CD4-positive, alpha-beta T cell treated with Interleukin-6 at 100 ng/mL for 8 hours (primary cell): ENCODE data around the gene UBR3.
A peak's percentile ranks its signal among the peaks of the same experiment; 100 is the strongest.
"Not testable (repeated sequence)": the region's sequence is repeated elsewhere in the genome, so short reads cannot be mapped to it uniquely, and the experiment has no call there.

Experiments
- DNase-seq: peaks from one replicate; pipeline ENCODE4 v3.0.0-alpha.2; 2020; ENCODE audit warnings: mixed read lengths, low spot score

The UBR3 gene

GRCh38 chr2:169822785-169823392 lies 4.4 kb upstream of the UBR3 start:
- no peak for DNase-seq

DNA sequence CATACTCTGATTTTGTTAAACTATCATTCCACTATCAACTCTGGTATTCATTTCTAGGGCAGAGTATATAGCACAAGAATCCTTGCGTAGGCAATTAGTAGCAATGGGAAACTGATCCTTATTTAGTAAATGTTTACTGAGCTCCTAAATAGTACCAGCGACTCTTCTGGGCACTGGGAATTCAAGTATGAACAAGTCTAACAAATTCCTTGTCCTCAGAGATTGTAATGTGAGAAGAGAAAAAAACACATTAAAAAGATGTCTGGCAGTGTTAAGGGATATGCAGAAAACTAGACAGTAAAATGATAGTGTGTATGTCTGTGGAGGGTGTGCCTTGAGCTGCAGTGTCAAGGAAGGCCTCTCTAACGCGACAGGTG lies 3.3 kb upstream of the UBR3 start:
- DNase-seq: no peak

GRCh38 chr2:169824373-169825333 lies 2.6 kb upstream of the UBR3 start, which contains the start of gene METTL5:
Gene METTL5 (minus strand): TSS chr2:169824905. CDS start chr2:169824597, 308 bp downstream.
- DNase-seq: peak; percentile 64

GRCh38 chr2:169828141-169828811 lies 1.0 kb downstream of the UBR3 start:
- DNase-seq: peak; percentile 33

DNA sequence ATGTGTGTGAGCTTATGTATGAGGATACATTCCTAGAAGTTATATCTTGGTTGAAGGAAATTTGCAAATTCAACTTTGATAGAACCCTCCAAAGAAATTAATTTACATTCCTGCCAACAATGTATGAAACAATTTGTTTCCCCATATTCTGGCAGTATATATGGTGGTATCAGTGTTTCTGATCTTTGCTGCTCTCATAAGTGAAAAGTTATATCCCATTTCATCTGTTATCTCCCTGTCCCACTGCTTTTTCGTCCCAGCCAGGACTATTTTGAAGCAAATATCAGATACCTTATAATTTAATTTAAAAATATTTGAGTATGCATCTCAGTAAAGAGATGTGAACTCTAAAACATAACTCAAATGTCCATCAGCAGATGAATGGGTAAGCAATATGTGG lies 7.1 kb downstream of the UBR3 start:
- DNase-seq: no peak

DNA sequence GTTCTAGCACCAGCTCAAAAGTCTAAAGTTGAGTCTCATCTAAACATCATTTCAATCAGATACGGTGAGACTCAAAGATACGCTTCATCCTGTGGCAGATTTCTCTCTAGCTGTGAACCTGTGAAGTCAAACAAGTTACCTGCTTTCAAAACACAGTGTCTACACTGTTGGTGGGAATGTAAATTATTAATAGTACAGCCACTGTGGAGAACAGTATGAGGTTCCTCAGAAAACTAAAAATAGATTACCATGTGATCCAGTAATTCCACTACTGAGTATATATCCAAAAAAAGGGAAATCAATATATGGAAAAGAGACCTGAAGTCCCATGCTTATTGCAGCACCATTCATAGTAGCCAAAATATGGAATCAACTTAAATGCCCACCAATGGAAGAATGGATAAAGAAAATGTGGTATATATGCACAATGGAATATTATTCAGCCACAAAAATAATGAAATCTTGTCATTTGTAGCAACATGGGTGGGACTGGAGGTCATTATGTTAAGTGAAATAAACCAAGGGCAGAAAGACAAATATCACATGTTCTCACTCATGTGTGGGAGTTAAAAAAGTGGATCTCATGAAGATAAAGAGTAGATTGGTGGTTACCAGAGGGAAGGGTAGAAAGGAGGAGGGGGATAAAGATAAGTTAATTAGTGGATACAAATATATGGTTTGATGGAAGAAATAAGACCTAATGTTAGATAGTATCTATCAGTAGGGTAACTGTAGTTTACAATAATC lies 11.7 kb downstream of the UBR3 start:
- no peak for DNase-seq

DNA sequence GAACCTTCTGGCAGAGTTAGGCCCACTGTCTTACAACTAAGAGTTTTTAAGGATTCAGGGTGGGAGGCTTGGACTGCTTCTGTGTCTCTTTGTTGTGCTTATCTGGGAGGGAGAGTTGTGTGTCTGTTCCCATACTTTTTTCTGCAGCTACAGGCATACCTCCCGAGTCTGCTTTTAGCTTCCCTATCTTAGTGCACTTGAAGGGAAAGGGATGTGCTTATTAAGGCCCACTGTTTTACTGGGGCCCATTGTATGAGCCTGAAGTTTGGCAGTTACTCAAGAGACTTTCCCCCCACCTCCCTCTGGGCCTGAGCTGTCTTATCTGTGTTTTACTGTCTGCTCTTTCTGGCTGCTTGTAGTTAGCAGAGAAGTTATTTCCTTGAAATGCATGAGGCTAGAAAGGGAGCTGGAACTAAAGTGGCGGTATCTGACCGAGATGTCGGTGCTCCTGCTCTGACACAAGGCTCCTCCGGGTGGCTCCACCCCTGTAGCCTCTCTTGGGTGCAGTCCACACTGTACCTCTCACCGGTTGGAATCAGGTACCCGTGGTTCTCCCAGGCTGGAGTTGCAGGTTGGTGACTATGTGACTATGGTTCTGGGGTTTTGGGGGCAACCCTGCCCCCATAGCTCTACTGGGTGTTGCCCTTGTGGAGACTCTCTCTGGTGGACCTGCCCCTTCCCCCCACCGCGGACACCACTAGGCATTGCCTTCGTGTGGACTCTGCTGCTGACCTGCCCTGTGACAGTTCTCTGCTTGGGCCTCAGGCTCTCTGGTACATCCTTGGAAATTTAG lies 12.9 kb downstream of the UBR3 start:
- DNase-seq: no peak

DNA sequence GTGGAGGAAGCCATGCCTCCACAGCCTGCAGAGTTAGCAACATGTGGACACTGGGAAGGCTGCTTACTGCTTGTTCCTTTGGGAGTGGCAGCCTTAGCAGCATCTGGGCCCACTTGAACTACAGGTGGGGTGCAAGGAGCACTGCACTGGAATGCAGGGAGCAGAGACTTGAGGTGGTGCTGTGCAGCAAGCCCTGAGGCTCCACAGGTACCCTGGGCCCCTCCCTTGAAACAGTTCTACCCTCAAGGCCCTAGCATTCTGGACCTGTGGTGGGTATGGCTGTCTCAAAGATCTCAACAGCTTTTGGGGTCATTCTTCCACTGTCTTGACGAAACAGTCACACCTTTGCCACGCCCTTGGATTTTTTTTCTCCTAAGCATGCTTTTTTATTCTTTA lies 13.5 kb downstream of the UBR3 start:
- no peak for DNase-seq

GRCh38 chr2:169841625-169842024 lies 14.4 kb downstream of the UBR3 start:
- DNase-seq: not testable (repeated sequence)

DNA sequence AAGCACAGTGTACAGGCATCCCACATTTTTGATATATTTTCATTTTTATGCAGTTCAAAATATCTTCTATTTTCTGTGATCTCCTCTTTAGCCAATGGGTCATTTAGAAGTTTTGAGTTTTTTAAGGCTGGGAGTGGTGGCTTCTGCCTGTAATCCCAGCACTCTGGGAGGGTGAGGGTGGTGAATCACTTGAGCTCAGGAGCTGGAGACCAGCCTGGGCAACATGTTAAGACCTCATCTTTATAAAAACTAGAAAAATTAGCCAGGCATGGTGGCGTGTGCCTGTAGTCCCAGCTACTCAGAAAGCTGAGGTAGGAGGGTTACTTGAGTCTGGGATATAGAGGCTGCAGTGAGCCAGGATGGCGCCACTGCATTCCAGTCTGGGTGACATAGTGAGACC lies 17.8 kb downstream of the UBR3 start:
- no peak for DNase-seq

GRCh38 chr2:169848959-169849693 lies 21.9 kb downstream of the UBR3 start:
- DNase-seq: not testable (repeated sequence)

- DNase-seq: no peak
Observed at GRCh38 chr2:169849710-169850109, 22.5 kb downstream of the UBR3 start.

GRCh38 chr2:169853041-169853668 lies 25.9 kb downstream of the UBR3 start:
- DNase-seq: no peak

DNA sequence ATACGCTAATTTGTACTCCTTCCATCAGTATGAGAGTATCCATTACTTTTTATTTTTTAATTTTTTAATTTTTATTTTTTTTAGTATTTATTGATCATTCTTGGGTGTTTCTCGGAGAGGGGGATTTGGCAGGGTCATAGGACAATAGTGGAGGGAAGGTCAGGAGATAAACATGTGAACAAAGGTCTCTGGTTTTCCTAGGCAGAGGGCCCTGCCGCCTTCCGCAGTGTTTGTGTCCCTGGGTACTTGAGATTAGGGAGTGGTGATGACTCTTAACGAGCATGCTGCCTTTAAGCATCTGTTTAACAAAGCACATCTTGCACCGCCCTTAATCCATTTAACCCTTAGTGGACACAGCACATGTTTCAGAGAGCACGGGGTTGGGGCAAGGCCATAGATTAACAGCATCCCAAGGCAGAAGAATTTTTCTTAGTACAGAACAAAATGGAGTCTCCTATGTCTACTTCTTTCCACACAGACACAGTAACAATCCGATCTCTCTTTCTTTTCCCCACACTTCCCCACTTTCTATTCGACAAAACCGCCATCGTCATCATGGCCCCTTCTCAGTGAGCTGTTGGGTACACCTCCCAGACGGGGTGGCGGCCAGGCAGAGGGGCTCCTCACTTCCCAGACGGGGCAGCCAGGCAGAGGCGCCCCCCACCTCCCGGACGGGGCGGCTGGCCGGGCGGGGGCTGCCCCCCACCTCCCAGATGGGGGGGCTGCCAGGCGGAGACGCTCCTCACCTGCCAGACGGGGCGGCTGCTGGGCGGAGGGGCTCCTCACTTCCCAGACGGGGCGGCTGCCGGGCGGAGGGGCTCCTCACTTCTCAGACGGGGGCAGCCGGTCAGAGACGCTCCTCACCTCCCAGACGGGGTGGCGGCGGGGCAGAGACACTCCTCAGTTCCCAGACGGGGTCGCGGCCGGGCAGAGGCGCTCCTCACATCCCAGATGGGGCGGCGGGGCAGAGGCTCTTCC lies 28.3 kb downstream of the UBR3 start:
- DNase-seq: not testable (repeated sequence)

GRCh38 chr2:169859423-169859822 lies 32.2 kb downstream of the UBR3 start:
- DNase-seq: no peak

- no peak for DNase-seq
Observed at GRCh38 chr2:169860149-169860548, 32.9 kb downstream of the UBR3 start.

- no peak for DNase-seq
Observed at GRCh38 chr2:169862816-169863215, 35.6 kb downstream of the UBR3 start.

GRCh38 chr2:169865492-169865891 lies 38.2 kb downstream of the UBR3 start:
- no peak for DNase-seq

DNA sequence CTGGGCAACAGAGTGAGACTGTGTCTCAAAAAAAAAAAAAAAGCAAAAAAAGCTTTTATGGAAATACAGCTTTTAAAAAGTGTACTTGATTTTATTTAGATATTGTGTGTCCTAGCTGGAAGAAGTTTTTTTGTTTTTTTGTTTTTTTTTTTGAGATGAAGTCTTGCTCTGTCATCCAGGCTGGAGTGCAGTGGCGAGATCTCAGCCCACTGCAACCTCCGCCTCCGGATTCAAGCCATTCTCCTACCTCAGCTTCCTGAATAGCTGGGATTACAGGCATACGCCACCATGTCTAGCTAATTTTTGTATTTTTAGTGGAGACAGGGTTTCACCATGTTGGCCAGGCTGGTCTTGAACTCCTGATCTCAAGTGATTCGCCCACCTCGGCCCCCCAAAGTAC lies 39.0 kb downstream of the UBR3 start:
- not testable (repeated sequence) for DNase-seq
